Body of pancreas (tissue), 4 donors: ENCODE measurements around the gene CSNK2A3. TPM values are rescaled to one million over a fixed set of nuclear protein-coding genes. Genes with fewer than 3 reads are reported as not detected.

Experiments
- ATAC-seq: fragments of 150-250 bp; one replicate; pipeline ENCODE4 v1.9.1; 2016
- DNase-seq, 4 donors: peaks; one replicate each; pipeline ENCODE4 v3.0.0-alpha.2; 2019
- H3K27ac ChIP-seq, 4 donors: fragments of 200-600 bp; sonication (generic); 1 replicate in 3 of 4; 2 replicates in 1 of 4; pipeline versions ENCODE4 v1.5.1 to v1.6.1; 2016 to 2019; ENCODE audit warnings: mild to moderate bottlenecking in 1 of 4, mixed read lengths in 1 of 4, moderate library complexity in 1 of 4
- H3K27me3 ChIP-seq, 2 donors: fragments of 200-600 bp; sonication (generic); one replicate each; pipeline ENCODE4 v1.6.0; 2016; ENCODE audit warnings: mild to moderate bottlenecking in 1 of 2
- H3K36me3 ChIP-seq, 2 donors: fragments of 200-600 bp; sonication (generic); replicated peaks in 1 of 2; 2 replicates each; pipeline ENCODE4 v1.5.1; 2016; ENCODE audit warnings: low read depth in 2 of 2; ENCODE audit not compliant: insufficient read depth in 1 of 2
- H3K4me1 ChIP-seq: fragments of 200-600 bp; sonication (generic); one replicate; pipeline ENCODE4 v1.6.0; 2016
- H3K4me3 ChIP-seq, 2 donors: fragments of 200-600 bp; sonication (generic); 1 replicate in 1 of 2; 2 replicates in 1 of 2; pipeline ENCODE4 v1.5.1; 2016 to 2019
- H3K9me3 ChIP-seq, 3 donors: fragments of 200-600 bp; sonication (generic); 1 replicate in 2 of 3; 2 replicates in 1 of 3; pipeline ENCODE4 v1.5.1; 2016
- POLR2A ChIP-seq, 3 donors: fragments of 450-650 bp; IDR thresholded peaks; one replicate each; pipeline ENCODE4 v1.6.1; 2016; ENCODE audit warnings: antibody characterized with exemption in 3 of 3, mild to moderate bottlenecking in 2 of 3
- WGBS, 2 donors: methylation state at CpG; one replicate each; pipeline ENCODE4 v1.1.5; 2017; 5-methylcytosine and 5-hydroxymethylcytosine counted together
- intact Hi-C: fragments of 100-400 bp; cut with DNase I; formaldehyde crosslinking; loops from one replicate; pipeline ENCODE4 v1.15.1; 2023
- total RNA-seq, 2 donors: library from RNA; depleted of rRNA; stranded (reverse); fragments of >200 nt; gene quantifications; one replicate each; pipeline ENCODE4 v1.1.0, GENCODE V29; 2016
- TF ChIP-seq, protein P1 (sequence below), 7 experiments: fragments of 450-650 bp in 4 of 7; fragments of 200-600 bp in 3 of 7; sonication (generic) in 3 of 7; IDR thresholded peaks; one replicate each; pipeline ENCODE4 v1.5.1; 2016 to 2019; ENCODE audit warnings: antibody characterized with exemption in 7 of 7

The CSNK2A3 gene
- total RNA-seq, 2 donors from 2014 or later, result 0.78 TPM; not detected in 1

DNA sequence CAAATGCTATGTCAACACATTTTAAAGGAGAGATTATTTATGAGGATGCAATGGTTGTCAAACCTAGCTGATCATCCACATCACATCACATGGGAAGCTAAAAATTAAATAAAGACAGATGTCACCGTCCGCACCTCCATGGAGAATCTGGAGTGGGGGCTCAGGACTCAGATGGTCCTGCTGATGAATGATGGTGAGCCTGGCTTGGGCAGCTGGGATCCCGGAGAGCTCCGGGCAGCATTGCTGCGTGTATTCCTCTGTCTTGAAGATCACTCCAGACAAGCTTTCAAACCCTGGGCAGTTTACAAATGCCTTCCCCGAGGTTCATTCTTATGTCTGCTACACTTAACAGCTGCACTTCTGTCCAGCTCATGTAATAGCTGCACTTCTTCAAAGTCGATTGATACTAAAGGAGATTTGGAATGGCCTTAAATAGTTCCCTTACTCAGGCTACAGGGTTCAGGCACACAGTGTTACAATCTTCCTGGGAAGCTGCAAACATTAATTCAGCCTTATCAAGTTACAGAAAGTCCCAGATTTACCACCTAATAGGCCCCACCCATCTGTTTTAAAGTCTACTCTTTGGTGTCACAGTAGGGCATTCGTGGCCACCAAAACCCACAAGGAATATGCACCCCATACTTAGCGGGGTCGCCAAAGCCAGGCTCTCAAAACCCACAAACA is 34.7 kb upstream of the CSNK2A3 start:
- WGBS, 2 donors, result 79 to 87% methylated on average over 10 of the region's 10 CpGs

DNA sequence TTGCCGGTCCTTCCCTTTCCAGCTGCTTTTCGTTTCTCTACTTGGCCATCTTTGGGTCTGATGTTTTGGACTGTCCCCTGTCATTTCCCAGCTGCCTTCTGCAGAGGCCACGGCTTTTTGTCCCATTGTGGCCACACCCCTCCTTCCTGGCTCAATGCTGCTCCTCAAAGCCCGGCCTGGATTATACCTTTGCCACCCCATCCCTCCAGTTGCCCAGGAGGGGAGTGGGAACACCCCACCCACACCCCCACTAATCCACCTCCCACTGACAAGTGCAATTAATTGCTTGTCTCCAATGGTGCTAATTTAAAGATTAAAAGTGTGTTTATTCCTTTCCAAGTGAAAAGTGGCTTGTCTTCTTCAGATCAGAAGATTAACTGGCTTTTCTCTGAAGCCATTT is 34.2 kb upstream of the CSNK2A3 start:
- intact Hi-C loops, result no loop called here

More for the DNA sequence above, 34.7 kb upstream of the CSNK2A3 start:
- H3K27ac ChIP-seq, result no peak overlapping the region
- TF ChIP-seq, protein P1, sequence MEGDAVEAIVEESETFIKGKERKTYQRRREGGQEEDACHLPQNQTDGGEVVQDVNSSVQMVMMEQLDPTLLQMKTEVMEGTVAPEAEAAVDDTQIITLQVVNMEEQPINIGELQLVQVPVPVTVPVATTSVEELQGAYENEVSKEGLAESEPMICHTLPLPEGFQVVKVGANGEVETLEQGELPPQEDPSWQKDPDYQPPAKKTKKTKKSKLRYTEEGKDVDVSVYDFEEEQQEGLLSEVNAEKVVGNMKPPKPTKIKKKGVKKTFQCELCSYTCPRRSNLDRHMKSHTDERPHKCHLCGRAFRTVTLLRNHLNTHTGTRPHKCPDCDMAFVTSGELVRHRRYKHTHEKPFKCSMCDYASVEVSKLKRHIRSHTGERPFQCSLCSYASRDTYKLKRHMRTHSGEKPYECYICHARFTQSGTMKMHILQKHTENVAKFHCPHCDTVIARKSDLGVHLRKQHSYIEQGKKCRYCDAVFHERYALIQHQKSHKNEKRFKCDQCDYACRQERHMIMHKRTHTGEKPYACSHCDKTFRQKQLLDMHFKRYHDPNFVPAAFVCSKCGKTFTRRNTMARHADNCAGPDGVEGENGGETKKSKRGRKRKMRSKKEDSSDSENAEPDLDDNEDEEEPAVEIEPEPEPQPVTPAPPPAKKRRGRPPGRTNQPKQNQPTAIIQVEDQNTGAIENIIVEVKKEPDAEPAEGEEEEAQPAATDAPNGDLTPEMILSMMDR (IDR thresholded peaks at IDR 0.05), result no peak
- TF ChIP-seq POLR2A (IDR thresholded peaks at IDR 0.05), result no peak
- H3K4me3 ChIP-seq, result no peak overlapping the region
- H3K4me1 ChIP-seq, result peaks cover 7% of the 10 kb centered on the region
- intact Hi-C loops, result no loop called here
- H3K9me3 ChIP-seq, result no peaks in the 10 kb centered on the region
- H3K27me3 ChIP-seq, result no peaks in the 10 kb centered on the region
- DNase-seq, result no peak
- H3K36me3 ChIP-seq, result no peaks in the 10 kb centered on the region
- no peak for ATAC-seq

DNA sequence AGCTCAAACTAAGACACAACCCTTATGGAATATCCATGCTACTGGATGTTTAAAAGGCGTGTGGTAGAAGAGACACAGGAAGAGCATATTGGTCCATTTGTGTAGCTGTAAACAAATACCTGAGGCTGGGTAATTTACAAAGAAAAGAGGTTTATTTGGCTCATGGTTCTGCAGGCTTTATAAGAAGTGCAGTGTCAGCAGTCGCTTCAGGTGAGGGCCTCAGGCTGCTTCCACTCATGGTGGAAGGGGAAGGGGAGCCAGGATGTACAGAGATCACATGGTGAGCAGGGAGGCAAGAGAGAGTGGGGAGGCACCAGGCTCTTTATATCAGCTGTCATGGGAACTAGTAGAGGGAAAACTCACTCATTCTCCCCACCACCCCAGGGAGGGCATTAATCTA is 31.8 kb upstream of the CSNK2A3 start:
- Histone ChIP-seq H3K9me3 (no peaks in the 10 kb centered on the region), H3K36me3 (no peaks in the 10 kb centered on the region), H3K27ac (no peak overlapping the region), H3K4me3 (no peak overlapping the region), H3K27me3 (no peaks in the 10 kb centered on the region), H3K4me1 (peaks cover 7% of the 10 kb centered on the region)
- ATAC-seq, result no peak
- no peak for DNase-seq
- 93 to 94% methylated on average over 2 of the region's 2 CpGs for WGBS, 2 donors
- intact Hi-C loops, result no loop called here
- TF ChIP-seq, protein P1 (IDR thresholded peaks at IDR 0.05), result no peak
- TF ChIP-seq POLR2A (IDR thresholded peaks at IDR 0.05), result no peak

More for the DNA sequence above, 34.2 kb upstream of the CSNK2A3 start:
- 66 to 81% methylated on average over 4 of the region's 4 CpGs for WGBS, 2 donors
- Histone ChIP-seq H3K36me3 (no peaks in the 10 kb centered on the region), H3K27me3 (no peaks in the 10 kb centered on the region), H3K27ac (no peak overlapping the region), H3K9me3 (no peaks in the 10 kb centered on the region), H3K4me3 (no peak overlapping the region), H3K4me1 (peaks cover 7% of the 10 kb centered on the region)
- DNase-seq, result no peak
- no peak for ATAC-seq
- TF ChIP-seq, protein P1 (IDR thresholded peaks at IDR 0.05), result no peak
- TF ChIP-seq POLR2A (IDR thresholded peaks at IDR 0.05), result no peak

DNA sequence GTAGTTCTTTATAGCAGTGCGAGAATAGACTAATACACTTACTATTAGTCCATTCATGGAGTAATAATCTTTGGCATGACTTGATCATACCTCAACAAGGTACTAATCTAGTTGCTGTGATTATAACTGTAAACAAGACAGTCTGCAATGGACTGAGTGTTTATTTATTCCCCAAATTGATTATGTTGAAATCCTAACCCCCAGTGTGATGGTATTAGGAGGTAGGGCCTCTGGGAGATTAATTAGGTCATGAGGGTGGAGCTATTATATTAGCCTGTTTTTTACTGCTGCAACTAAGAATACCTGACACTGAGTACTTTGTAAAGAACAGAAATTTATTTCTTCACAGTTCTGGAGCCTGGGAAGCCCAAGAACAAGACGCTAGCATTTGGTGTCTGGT is 30.9 kb upstream of the CSNK2A3 start:
- TF ChIP-seq POLR2A (IDR thresholded peaks at IDR 0.05), result no peak
- TF ChIP-seq, protein P1 (IDR thresholded peaks at IDR 0.05), result no peak
- WGBS, 2 donors, result 79 to 88% methylated on average over 2 of the region's 2 CpGs
- Histone ChIP-seq H3K36me3 (no peaks in the 10 kb centered on the region), H3K9me3 (no peaks in the 10 kb centered on the region), H3K4me1 (peaks cover under 1% of the 10 kb centered on the region), H3K4me3 (no peak overlapping the region), H3K27ac (no peak overlapping the region), H3K27me3 (no peaks in the 10 kb centered on the region)
- ATAC-seq (no peak), DNase-seq (no peak)
- intact Hi-C loops, result no loop called here
